NCI-H524 (cell line): Measurements from ENCODE around the gene SYNJ2.
A peak's percentile ranks its signal among the peaks of the same experiment; 100 is the strongest.

Experiments used
- DNase-seq, 2 experiments: peaks; one replicate each; lab custom pipeline; 2025; lab: John Stamatoyannopoulos, UW

SYNJ2 gene

DNA sequence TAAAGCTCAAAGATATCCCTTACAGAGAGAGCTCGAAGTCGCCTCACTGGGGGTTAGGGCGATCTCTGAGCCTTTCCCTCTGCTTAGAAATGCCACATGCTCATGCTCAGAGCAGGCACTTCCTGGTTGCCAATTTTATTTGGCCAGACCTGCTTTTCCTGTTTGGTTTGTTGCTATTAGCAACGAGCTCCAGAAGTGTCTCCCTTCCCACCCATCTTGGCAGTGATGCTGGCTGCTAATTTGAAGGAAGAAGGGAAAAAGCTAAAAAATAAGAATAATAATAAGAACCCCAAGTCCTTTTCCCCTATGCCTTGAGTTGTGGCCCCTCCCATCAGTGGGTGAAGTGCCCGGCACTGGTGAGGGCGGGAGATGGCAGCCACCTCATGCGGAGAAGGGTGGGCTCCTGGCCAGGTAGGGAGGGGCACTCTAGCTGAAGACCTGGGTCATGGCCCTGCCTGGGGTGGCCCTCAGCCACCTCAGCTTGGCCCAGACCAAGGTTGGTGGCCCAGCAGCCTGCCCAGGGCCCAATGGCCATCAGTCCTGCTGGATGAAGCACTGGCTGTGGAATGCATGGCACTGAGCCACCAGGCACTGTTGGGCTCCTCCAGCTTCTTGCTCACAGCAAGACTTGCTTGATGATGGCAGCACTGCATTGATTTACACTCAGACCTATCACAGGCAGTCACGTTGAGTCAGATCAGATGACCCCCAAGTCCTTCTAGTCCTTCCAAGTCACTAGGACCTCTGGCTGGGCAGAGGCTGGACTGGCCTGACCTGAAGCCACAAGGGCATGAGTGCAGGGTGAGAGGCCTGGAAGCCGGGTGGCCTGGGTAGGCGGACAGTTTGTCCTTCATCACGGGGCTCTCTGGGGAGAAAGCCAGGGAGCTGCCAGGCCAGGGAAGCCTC is 79.0 kb downstream of the SYNJ2 start:
- no peak for DNase-seq

DNA sequence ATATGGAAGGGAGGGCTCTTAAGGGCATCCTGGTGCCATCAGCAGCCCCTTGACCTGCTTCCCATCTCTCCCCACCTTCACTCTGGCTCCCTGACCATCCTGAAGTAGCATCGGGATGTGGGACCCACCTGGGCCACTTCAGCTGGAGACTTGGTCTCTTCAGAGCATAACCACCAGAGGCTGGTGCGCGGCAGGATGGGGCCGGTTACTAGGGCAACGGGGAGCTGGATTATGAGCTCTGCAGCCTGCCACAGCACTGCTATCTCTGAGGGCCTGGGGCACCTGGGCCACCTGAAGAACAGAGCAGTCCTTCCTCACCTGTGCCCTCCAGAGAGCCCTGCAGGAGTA is 79.7 kb downstream of the SYNJ2 start:
- DNase-seq = peak in 1 of 2 experiments; percentile 58

DNA sequence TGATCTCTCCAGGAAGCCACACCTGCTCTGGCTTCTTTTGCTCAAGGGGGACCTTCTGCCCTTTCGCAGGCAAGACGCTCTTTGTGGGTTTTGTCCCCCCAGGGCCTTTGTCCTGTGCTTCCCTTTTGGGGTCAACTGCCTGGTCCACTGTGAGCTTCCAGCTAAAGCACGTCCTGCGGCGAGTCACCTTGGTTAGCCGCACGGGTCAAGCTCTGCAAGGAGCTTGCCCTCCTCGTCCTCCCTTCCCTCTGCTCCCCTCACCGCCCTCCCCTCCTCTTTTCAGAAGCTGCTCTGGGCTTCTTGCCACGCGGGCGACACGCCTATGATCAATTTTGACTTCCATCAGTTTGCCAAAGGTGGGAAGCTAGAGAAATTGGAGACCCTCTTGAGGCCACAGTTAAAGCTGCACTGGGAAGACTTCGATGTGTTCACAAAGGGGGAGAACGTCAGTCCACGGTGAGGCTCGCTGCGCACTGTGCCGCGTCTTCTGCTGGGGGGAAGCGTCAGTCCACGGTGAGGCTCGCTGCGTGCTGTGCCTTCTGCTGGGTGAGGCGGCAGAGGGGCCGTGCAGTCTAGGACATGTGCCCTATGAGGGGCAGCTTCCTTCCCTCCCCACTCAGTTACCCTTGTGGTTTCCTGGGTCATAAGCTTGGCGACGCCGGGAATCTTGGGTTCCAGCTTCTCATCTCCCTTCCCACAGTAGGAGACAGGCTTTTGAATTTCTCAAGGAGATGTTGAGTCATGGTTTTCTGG is 80.2 kb downstream of the SYNJ2 start:
- DNase-seq = no peak

DNA sequence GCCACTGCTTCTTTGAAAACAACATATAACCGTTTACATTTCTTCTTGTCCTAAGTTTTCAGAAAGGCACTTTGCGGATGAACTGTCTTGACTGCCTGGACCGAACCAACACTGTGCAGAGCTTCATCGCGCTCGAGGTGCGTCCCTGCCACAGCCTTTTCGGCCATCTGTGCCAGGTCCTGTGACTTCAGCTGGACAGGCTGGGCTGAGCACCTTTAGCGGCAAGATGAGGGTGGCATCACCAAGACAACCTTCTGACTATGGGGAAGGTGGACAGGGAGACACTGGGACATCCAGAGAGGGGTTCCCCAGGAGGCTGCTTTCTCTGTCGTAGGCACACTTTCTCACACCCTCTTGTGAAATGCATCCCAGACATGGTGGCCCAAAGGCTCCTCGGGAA is 82.1 kb downstream of the SYNJ2 start:
- no peak for DNase-seq

DNA sequence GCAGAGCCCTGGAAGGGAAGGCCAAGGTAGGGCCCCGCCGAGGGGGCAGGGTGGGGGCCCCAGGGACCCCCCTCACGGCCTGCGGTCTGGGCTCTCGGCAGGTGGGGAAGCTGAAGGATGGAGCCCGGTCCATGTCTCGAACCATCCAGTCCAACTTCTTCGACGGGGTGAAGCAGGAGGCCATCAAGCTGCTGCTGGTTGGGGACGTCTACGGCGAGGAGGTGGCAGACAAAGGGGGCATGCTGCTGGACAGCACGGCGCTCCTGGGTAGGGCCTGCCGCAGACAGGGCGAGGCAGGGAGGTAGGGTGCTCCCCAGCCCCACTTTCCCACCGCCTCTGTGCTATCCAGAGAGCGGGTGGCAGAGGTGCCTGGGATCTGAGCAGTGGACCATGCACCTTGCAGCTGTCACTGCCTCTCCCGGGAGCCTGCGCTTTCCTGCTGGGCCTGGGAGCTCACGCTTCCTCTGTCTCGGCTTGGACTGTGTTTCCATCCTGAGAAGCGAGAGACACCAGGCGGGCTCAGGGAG is 83.1 kb downstream of the SYNJ2 start:
- peak; percentile 60 to 84 for DNase-seq

DNA sequence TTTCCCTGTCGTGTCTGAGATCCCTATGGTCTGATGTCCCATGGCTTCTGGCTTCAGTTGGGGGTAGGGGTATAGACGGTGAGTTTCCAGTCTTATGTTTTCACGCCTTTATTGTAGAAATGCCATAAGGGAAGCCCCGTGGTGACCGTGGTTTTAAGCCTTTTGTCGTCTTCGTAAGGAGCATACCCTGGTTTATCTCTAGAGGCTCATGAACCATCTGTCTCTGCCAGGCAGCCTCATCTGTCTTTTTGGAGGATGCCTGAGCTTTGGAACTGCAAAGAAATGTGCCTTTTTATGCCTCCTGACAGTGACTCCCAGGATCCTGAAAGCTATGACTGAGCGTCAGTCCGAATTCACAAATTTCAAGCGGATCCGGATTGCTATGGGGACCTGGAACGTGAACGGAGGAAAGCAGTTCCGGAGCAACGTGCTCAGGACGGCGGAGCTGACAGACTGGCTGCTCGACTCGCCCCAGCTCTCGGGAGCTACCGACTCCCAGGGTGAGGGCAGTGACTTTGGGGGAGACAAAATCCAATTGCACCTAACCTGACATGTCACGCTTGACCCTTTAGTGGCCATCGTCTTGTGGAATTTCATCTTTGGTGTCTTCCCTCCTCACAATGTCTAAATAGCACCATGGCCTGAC is 84.6 kb downstream of the SYNJ2 start:
- peak; percentile 88 to 91 for DNase-seq

DNA sequence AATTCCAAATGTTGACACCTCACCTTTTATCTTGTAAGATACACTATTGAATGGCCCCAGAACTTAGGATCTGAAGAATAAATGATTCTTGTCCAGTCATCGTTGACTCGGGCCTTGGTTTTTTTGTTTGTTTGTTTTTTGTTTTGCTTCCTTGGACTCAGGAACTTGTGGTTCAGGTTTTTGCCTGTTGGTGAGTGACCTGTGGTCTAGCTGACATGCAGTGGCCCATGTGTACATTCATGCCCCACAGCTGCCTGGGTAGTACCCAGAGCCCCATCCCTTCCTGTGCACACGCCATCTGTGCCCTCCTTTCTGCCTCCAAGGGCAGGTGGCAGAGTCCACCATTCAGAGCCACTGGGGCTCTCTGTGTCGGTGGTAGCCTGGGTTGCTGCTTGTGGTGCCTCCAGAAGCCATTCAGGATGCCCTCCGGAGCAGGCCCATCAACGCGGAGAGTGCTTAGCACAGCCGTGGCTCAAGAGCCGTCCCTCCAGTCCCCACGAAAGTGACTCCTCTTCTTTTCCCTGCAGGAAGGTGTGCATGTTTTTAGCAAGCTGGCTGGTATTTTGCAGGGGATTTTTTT is 85.9 kb downstream of the SYNJ2 start:
- peak in 1 of 2 experiments; percentile 16 for DNase-seq

DNA sequence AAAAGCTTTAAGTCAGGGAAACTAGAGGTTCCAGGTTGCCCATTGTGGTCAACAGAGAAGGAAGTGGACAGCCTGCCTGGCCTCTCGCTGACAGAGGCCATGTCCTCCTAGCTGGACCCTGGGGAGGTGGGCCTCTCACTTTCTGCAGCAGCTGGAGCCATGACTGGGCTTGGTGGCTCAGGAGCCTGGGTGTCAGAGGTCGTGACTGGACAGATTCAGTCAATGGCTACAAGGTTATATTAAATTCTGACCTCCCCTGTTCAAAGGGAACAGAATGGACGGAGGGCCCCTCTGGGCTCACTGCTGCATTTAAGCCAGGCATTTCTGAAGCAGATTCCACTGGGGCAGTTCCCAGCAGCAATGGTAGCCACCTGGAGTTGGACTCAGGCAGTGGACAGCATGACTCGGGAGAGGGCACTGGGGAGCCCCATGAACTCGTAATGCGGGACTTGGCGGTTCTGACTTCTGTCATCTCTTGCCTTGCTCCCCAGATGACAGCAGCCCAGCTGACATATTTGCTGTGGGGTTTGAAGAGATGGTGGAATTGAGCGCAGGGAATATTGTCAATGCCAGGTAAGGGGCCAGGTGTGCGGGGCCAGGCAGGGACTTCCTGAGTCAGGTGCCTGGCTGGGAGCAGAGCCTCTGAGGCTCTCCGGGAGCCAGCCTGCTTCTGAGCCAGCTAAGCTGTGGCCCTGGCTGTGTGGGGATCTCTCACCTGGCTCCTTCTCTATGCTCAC is 86.7 kb downstream of the SYNJ2 start:
- DNase-seq = no peak

DNA sequence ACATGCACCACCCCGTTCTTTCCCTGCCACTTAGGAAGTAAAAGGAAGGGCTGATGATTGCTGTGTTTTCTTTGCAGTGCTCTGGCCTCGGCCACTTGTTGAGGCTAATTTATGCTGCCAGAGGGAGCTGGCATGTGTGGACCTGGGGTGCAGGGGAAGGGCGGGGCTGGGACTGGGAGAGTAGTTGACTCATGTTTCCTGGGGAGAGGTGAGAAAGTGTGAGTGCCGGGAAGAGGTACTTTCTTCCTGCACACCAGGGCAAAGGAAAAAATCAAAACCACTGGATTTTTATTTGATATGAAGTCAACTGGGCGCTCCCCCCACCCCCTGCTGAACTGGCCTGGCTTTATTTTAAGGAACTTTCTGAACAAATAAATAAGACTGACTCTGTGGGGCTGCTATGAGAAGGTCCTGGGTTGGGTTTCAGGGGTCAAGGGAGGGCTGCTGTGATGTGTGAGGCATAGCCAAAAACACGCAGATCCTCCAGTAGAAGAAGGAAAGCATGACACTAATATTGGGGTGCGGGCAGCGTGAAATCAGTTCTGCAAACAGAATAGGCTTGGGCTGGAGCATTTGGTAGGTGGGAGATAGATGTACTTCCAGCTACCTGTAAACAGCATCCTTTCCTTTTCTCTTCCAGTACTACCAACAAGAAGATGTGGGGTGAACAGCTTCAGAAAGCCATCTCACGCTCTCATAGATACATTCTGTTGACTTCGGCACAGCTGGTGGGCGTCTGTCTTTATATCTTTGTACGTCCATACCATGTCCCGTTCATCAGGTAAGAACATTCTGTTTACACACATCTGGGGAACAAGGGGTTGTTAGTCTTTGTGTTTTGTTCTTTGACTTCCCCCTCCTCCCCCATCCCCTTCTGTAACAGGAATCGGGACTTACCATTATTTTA is 87.5 kb downstream of the SYNJ2 start:
- no peak for DNase-seq

DNA sequence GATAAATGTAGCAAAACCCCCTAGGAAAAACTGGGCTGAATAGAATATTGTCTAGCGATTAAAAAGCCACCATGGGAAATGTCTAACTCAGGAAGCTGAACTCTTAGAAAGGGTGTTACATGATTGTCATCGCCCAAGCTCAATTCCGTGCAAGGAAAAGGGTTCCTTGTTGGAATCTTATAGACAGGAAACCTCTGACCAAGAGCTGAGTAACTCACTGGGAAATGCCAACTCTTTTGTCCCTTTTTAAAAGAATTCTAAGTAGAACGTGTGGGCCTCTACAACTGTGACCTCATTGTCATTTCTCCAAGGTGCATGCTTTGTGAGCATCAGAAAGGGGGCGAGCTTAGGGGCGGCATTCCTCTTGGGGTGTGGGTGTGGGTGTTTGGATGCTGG is 88.1 kb downstream of the SYNJ2 start:
- DNase-seq = no peak

DNA sequence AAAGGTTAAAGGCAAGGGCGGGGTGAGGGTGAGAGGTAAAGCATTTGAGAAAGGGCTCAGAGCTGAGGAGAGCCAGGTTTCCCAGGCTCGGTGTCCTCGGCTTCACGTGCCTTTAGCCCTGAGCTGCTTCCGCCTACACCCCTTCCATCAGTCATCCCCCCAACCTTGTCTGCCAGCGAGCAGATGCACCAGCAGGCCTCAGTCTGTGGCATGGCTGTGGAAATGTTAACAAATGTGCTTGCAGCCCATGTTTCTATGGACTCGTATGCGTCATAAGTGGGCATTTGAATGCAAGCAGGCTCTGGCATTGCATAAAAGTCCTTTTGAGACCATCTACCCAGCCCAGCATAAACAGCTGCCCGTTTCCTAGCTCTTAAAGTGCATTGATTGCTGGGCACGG is 88.8 kb downstream of the SYNJ2 start:
- DNase-seq = no peak

DNA sequence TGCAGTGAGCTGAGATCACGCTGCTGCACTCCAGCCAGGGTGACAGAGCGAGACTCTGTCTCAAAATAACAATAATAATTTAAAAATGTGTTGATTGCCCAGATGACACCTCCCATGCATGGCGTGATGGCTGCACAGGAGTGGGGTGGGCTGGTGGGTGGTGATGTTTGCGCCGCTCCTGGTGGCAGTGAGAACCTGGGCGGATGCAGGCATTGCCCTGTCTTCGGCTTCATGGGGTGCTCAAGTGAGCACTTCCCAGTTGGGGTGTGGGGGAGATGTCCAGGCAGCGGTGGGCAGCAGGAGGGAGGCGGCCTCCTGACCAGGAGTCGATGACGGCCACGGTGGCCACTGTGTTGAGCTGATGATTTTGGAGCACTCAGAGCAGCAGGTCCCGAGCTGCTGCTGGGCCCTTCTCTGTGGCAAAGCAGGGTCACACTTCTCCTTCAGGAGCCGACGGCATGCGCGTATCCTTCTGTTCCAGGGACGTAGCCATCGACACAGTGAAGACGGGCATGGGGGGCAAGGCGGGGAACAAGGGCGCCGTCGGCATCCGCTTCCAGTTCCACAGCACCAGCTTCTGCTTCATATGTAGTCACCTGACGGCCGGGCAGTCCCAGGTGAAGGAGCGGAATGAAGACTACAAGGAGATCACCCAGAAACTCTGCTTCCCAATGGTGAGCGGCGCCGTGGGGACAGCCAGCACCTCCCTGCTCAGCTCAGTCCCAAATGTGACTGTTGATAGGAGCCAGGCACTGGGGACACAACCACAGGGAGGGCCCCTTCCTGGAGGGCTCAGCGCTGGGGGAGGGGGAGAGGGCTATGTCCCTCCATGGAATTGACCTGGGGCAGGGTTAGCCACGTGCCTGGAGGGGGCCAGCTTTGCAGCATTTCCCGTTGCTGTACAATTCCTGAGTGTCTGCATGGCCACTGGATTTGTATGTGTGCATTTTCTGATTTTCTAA is 89.7 kb downstream of the SYNJ2 start:
- peak in 1 of 2 experiments; percentile 26 for DNase-seq

DNA sequence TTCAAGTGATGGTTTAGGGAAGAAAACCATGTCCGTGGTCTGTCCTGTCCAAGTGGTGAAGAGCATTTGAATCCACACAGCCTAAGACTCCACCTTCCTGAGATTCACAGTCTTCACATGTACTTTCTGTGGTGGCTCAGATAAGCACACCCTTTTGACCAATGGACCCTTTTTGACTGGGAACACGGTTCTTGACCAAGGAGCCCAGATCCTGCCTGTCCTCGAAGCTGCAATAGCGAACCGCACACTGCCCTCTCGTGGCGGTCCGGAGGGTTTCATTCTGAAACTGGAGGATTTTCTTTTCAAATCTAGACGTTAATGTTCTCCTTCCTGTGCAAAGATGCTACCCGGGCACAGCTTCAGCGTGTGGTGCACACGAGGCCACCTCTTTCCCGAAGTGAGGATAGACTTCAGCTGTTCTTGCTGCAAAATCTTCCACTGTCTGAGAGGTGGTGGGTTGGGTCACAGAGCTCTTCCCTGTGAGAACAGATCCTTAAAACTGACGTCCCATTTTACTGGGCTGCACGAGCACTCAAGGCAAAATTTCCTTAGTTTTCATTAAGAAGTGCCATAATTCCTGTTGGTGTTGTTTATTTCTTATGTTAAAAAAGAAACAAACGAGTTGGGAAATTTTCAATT is 90.5 kb downstream of the SYNJ2 start:
- DNase-seq = peak in 1 of 2 experiments; percentile 78

DNA sequence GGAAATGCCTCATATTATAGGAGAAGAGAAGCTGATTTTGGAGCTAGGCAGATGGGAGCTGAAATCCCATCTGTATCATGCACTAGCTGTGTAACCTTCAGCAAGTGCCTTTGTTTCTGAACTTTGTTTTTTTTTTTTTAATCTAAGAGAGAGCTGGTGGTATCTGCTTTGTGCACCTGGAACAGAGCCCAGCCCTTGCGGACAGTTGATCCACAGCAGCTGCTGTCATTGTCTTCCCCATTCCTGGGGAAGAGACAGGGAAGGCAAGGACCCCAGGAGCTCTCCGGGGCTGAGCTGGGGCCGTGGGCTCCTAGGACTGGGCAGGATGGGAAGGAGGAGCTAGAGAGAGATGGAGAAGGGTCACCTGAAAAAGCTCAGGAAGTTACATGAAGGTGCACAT is 92.1 kb downstream of the SYNJ2 start:
- peak in 1 of 2 experiments; percentile 38 for DNase-seq

DNA sequence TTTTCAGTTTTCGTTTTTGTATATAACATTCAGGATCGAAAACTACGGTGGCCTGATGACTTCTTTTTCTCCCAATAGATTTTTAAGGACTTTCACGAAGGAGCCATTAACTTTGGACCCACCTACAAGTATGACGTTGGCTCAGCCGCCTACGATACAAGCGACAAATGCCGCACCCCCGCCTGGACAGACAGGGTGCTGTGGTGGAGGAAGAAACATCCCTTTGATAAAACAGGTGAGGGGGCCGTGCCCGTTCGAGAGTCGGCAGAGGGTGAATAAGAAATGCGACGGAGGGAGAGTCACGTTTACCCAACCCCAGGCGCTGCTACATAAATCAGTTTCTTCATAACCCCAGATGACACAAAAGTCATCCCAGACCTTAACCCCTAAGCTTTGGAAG is 94.9 kb downstream of the SYNJ2 start:
- DNase-seq = no peak

DNA sequence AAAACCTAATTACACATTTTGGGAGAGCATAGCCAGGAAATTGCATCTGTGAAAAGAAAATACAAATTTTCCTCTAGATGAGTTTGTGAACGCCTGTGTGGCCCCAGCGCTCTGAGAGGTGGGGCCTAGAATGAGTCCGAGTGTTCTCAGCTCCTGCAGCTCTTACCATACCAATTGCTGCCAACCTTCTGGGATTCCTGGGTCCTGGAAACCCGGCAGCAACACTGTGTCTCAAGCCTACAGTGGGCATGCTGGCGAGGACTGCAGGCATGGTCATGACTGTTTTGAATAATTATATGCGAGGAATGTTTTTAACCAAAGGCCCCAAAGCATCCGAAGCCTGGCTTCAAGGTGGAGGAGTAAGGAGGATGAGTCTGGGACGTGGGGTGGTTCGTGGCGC is 96.0 kb downstream of the SYNJ2 start:
- no peak for DNase-seq

DNA sequence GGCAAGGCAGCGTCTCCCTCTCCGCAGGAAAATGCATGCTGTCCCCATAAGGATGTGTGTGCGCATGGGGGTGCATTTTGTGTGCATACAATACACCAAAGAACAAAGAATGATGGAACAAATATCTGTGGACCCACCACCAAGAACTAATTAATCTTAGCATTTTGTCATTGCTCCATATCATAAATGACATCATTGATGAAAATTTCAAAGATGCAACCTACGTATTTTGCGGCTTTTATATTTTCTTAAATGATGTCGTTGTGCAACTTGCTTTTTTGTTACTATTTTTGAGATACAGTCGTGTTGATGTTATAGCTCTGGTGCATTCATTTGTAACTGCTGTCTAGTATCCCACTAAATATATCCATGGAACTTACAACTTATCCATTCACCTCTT is 96.7 kb downstream of the SYNJ2 start:
- no peak for DNase-seq

DNA sequence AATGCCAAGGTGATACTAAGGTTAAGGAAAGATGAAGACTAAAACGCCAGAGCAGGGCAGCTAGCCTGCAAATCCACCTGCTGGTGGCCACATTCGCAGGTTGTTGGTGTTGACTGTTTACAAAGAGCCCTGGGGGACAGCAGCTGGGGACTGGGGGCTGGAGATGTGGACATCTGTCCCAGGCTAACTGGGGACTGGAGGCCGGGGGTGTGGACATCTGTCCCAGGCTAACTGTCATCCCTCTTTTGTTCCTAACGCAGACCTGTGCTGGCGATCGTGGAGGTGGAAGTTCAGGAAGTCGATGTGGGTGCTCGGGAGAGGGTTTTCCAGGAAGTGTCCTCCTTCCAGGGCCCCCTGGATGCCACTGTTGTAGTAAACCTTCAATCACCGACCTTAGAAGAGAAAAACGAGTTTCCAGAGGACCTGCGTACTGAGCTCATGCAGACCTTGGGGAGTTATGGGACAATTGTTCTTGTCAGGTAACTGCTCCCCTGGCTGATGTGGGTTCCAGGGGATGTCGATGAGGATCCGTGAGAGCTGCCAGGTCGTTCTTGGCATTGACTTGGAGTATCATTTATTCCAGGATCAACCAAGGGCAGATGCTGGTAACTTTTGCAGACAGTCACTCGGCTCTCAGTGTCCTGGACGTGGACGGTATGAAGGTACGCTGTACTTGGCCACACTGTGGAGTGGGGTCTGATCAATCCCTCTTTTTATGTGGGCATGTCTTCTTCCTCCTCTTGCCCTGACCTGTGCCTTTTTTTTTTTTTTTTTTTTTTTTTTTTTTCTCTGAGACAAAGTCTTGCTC is 99.4 kb downstream of the SYNJ2 start:
- peak in 1 of 2 experiments; percentile 30 for DNase-seq
